IMR-90 (cell line): ENCODE results near the gene CMTM7. TPM values are rescaled to one million over a fixed set of nuclear protein-coding genes. Genes with fewer than 3 reads are reported as not detected.

Source experiments
- ATAC-seq: fragments of 200-7000 bp; cut with Tn5 transposase; 2 replicates; pipeline ENCODE4 v1.9.1; 2020; ENCODE audit warnings: low read depth, mild to moderate bottlenecking, moderate library complexity
- BruUV-seq: library from RNA; stranded (reverse); fragments of 400-500 nt; replicated peaks from 2 replicates; lab custom pipeline; 2021; lab: Mats Ljungman, UMichigan
- CTCF ChIA-PET: fragments of 300-600 bp; formaldehyde crosslinking; extraction: SDS; loops from one replicate; lab custom pipeline; 2021; ENCODE audit warnings: antibody characterized with exemption; lab: Yijun Ruan, JAX
- POLR2A ChIA-PET: fragments of 300-600 bp; sonication (Branson Sonifier 250); formaldehyde crosslinking; loops from one replicate; lab custom pipeline; 2022; ENCODE audit warnings: antibody characterized with exemption; ENCODE audit not compliant: unreplicated experiment; lab: Charles Lee
- DNase-seq: peaks from one replicate; pipeline ENCODE4 v3.0.0; 2013
- H2AFZ ChIP-seq: replicated peaks from 2 replicates; pipeline ENCODE3; 2013; ENCODE audit warnings: low read length, mild to moderate bottlenecking; ENCODE audit not compliant: poor library complexity
- H2AK5ac ChIP-seq: 2 replicates; pipeline ENCODE4 v1.6.1; 2013; ENCODE audit warnings: low read depth, low read length, inconsistent platforms
- H2AK9ac ChIP-seq: replicated peaks from 2 replicates; pipeline ENCODE3; 2013; ENCODE audit warnings: mild to moderate bottlenecking, low read depth, low read length, moderate library complexity; ENCODE audit not compliant: poor library complexity
- H2BK120ac ChIP-seq: 2 replicates; pipeline ENCODE4 v1.6.1; 2013; ENCODE audit warnings: low read depth, low read length, inconsistent platforms
- H2BK15ac ChIP-seq: 3 replicates; pipeline ENCODE4 v1.6.1; 2013; ENCODE audit warnings: low read depth, low read length, inconsistent platforms
- H2BK20ac ChIP-seq: 2 replicates; pipeline ENCODE4 v1.6.1; 2013; ENCODE audit warnings: low read depth, mild to moderate bottlenecking, inconsistent platforms, low read length, moderate library complexity
- H2BK5ac ChIP-seq: 2 replicates; pipeline ENCODE4 v1.6.1; 2013; ENCODE audit warnings: mild to moderate bottlenecking, low read depth, low read length, inconsistent platforms; ENCODE audit not compliant: poor library complexity, severe bottlenecking
- H3K14ac ChIP-seq: replicated peaks from 2 replicates; pipeline ENCODE4 v1.6.1; 2013; ENCODE audit warnings: low read depth, low read length, inconsistent platforms
- H3K18ac ChIP-seq: 2 replicates; pipeline ENCODE4 v1.6.1; 2013; ENCODE audit warnings: low read depth, low read length, control low read depth
- H3K23ac ChIP-seq: 2 replicates; pipeline ENCODE4 v1.6.1; 2013; ENCODE audit warnings: low read depth, low read length, inconsistent platforms
- H3K27ac ChIP-seq: 2 replicates; pipeline ENCODE4 v1.5.1; 2013; ENCODE audit warnings: mild to moderate bottlenecking, control low read depth, low read length; ENCODE audit not compliant: insufficient read depth
- H3K27me3 ChIP-seq: 2 replicates; pipeline ENCODE4 v1.6.1; 2013; ENCODE audit warnings: low read length; ENCODE audit not compliant: control insufficient read depth, insufficient read depth
- H3K36me3 ChIP-seq: 2 replicates; pipeline ENCODE4 v1.6.1; 2013; ENCODE audit warnings: low read length, mixed read lengths; ENCODE audit not compliant: control insufficient read depth, insufficient read depth
- H3K4ac ChIP-seq: 2 replicates; pipeline ENCODE4 v1.6.1; 2013; ENCODE audit warnings: low read depth, low read length, inconsistent platforms
- H3K4me1 ChIP-seq: 2 replicates; pipeline ENCODE4 v1.6.1; 2013; ENCODE audit warnings: low read length, mixed read lengths; ENCODE audit not compliant: control insufficient read depth, insufficient read depth
- H3K4me2 ChIP-seq: 2 replicates; pipeline ENCODE4 v1.6.1; 2013; ENCODE audit warnings: low read depth, mild to moderate bottlenecking, control low read depth, low read length, moderate library complexity
- H3K4me3 ChIP-seq: 2 replicates; pipeline ENCODE4 v1.5.1; 2013; ENCODE audit warnings: low read depth, mild to moderate bottlenecking, control low read depth, low read length, moderate library complexity; ENCODE audit not compliant: insufficient read depth
- H3K56ac ChIP-seq: 2 replicates; pipeline ENCODE4 v1.6.1; 2013; ENCODE audit warnings: low read length, inconsistent platforms; ENCODE audit not compliant: insufficient read depth; ENCODE audit errors: extremely low read depth
- H3K79me1 ChIP-seq, 2 experiments: 2 replicates each; pipeline ENCODE4 v1.6.1; 2013; ENCODE audit warnings: low read length in 2 of 2, inconsistent platforms in 1 of 2, low read depth in 1 of 2
- H3K9ac ChIP-seq: 2 replicates; pipeline ENCODE4 v1.6.1; 2013; ENCODE audit warnings: low read depth, low read length, control low read depth
- H3K9me1 ChIP-seq: 2 replicates; pipeline ENCODE4 v1.6.1; 2013; ENCODE audit warnings: low read length, inconsistent platforms; ENCODE audit not compliant: insufficient read depth
- H3K9me3 ChIP-seq: 2 replicates; pipeline ENCODE4 v1.6.1; 2013; ENCODE audit warnings: low read length; ENCODE audit not compliant: control insufficient read depth, insufficient read depth
- H4K20me1 ChIP-seq: 2 replicates; pipeline ENCODE4 v1.6.1; 2013; ENCODE audit warnings: low read length, inconsistent platforms; ENCODE audit not compliant: insufficient read depth
- H4K5ac ChIP-seq: 2 replicates; pipeline ENCODE4 v1.6.1; 2013; ENCODE audit warnings: mild to moderate bottlenecking, low read depth, low read length, control low read depth
- H4K8ac ChIP-seq, 2 experiments: 2 replicates each; pipeline ENCODE4 v1.6.1; 2013; ENCODE audit warnings: low read depth in 2 of 2, low read length in 2 of 2, control low read depth in 1 of 2, inconsistent platforms in 1 of 2
- H4K91ac ChIP-seq: 2 replicates; pipeline ENCODE4 v1.6.1; 2013; ENCODE audit warnings: low read depth, low read length, inconsistent platforms; ENCODE audit not compliant: insufficient read depth
- BHLHE40 ChIP-seq: fragments of 150-350 bp; IDR thresholded peaks from 2 replicates; pipeline ENCODE4 v1.6.1; 2016; ENCODE audit warnings: mild to moderate bottlenecking, low read depth, low read length
- CEBPB ChIP-seq: IDR thresholded peaks from 2 replicates; pipeline ENCODE4 v1.6.1; 2012; ENCODE audit warnings: low read depth, low read length, improper control_type of control experiment
- CHD1 ChIP-seq: IDR thresholded peaks from 2 replicates; pipeline ENCODE4 v1.6.1; 2012; ENCODE audit warnings: low read depth, low read length, improper control_type of control experiment
- ELK1 ChIP-seq: fragments of 150-350 bp; IDR thresholded peaks from 2 replicates; pipeline ENCODE4 v1.6.1; 2016; ENCODE audit warnings: low read depth, mild to moderate bottlenecking, low read length, moderate library complexity, borderline replicate concordance
- FOS ChIP-seq: fragments of 150-350 bp; IDR thresholded peaks from 2 replicates; pipeline ENCODE4 v1.6.1; 2016; ENCODE audit warnings: low read depth, low read length
- MAFK ChIP-seq: IDR thresholded peaks from 2 replicates; pipeline ENCODE4 v1.6.1; 2012; ENCODE audit warnings: low read depth, low read length, improper control_type of control experiment
- MAZ ChIP-seq: IDR thresholded peaks from 2 replicates; pipeline ENCODE4 v1.6.1; 2012; ENCODE audit warnings: low read depth, mild to moderate bottlenecking, low read length, improper control_type of control experiment, moderate library complexity, borderline replicate concordance
- MXI1 ChIP-seq: IDR thresholded peaks from 2 replicates; pipeline ENCODE4 v1.6.1; 2012; ENCODE audit warnings: low read depth, mild to moderate bottlenecking, low read length, moderate library complexity, borderline replicate concordance
- NFE2L2 ChIP-seq: fragments of 150-350 bp; IDR thresholded peaks from 2 replicates; pipeline ENCODE4 v1.6.1; 2016; ENCODE audit warnings: low read depth, mild to moderate bottlenecking, low read length
- POLR2A ChIP-seq: IDR thresholded peaks from 2 replicates; pipeline ENCODE4 v1.6.1; 2012; ENCODE audit warnings: mild to moderate bottlenecking, low read depth, low read length
- RAD21 ChIP-seq: IDR thresholded peaks from 2 replicates; pipeline ENCODE4 v1.6.1; 2012; ENCODE audit warnings: low read length, improper control_type of control experiment
- RCOR1 ChIP-seq: IDR thresholded peaks from 2 replicates; pipeline ENCODE4 v1.6.1; 2012; ENCODE audit warnings: mild to moderate bottlenecking, low read length, improper control_type of control experiment; ENCODE audit not compliant: insufficient replicate concordance
- RFX5 ChIP-seq: IDR thresholded peaks from 2 replicates; pipeline ENCODE4 v1.8.0; 2012; ENCODE audit warnings: low read depth, mild to moderate bottlenecking, low read length, moderate library complexity
- SMC3 ChIP-seq: fragments of 150-350 bp; IDR thresholded peaks from 2 replicates; pipeline ENCODE4 v1.6.1; 2016; ENCODE audit warnings: low read depth, mild to moderate bottlenecking, antibody characterized with exemption, low read length, moderate library complexity
- USF2 ChIP-seq: fragments of 150-350 bp; IDR thresholded peaks from 2 replicates; pipeline ENCODE4 v1.6.1; 2017; ENCODE audit warnings: mild to moderate bottlenecking, antibody characterized with exemption, low read length, low read depth
- WGBS, 2 experiments: methylation state at CpG; one replicate each; pipeline versions ENCODE4 v1.1.5 to v1.1.7; 2013; ENCODE audit warnings: missing lambda C conversion rate in 2 of 2; ENCODE audit not compliant: insufficient read length in 1 of 2; ENCODE audit errors: extremely low coverage in 2 of 2; 5-methylcytosine and 5-hydroxymethylcytosine counted together
- dilution Hi-C: fragments of 300-500 bp; cut with HindIII; formaldehyde crosslinking; loops from one replicate; pipeline ENCODE4 v1.14.3; 2018; ENCODE audit warnings: low sequenced_read_pairs; ENCODE audit not compliant: unreplicated experiment
- in situ Hi-C: fragments of 300-500 bp; cut with MboI; formaldehyde crosslinking; loops from 3 replicates; pipeline ENCODE4 v1.14.3; 2019; ENCODE audit warnings: low sequenced_read_pairs, inconsistent platforms, mixed read lengths
- intact Hi-C: fragments of 100-400 bp; cut with micrococcal nuclease; formaldehyde crosslinking; loops from 2 replicates; pipeline ENCODE4 v1.10.0; 2022
- polyA plus RNA-seq, 3 experiments: library from polyadenylated mRNA; depleted of rRNA; stranded (reverse); fragments of >200 nt; gene quantifications; 2 replicates each; pipeline ENCODE4 v1.2.3, GENCODE V29; 2012; ENCODE audit warnings: low replicate concordance in 1 of 3
- total RNA-seq: library from RNA; depleted of rRNA; stranded (reverse); fragments of >200 nt; gene quantifications from 2 replicates; pipeline ENCODE4 v1.2.3, GENCODE V29; 2012

The CMTM7 gene
- total and polyA plus RNA-seq, 2 of the 4 experiments (the other 2 are of a cell fraction) = 3.4 to 31.4 TPM

GRCh38 chr3:32435911-32436815 is 44.5 kb downstream of the CMTM7 start:
- Histone ChIP-seq H3K79me1 (peaks cover under 1 to 27% of the 10 kb centered on the region in 2 experiments), H3K9me1 (peaks cover 9% of the 10 kb centered on the region; the same call in 1 of the 2 replicates), H3K4me2 (no peak overlapping the region), H3K4me1 (peaks cover 5% of the 10 kb centered on the region; the same call in 1 of the 2 replicates), H2BK120ac (no peak overlapping the region), H2BK15ac (no peak overlapping the region), H4K91ac (no peak overlapping the region), H3K56ac (no peak overlapping the region), H3K18ac (no peak overlapping the region), H3K9me3 (no peaks in the 10 kb centered on the region), H2AFZ (no peak overlapping the region), H3K4ac (no peak overlapping the region), H2AK5ac (no peak overlapping the region), H4K20me1 (peaks cover 8% of the 10 kb centered on the region), H3K9ac (no peak overlapping the region), H3K23ac (no peak overlapping the region), H2BK20ac (no peak overlapping the region), H3K4me3 (no peak overlapping the region), H2AK9ac (peak overlapping the region; percentile 11), H3K27ac (no peak overlapping the region), H4K5ac (no peak overlapping the region), H3K14ac (no peak overlapping the region), H3K36me3 (no peaks in the 10 kb centered on the region), H3K27me3 (no peaks in the 10 kb centered on the region), H2BK5ac (no peak overlapping the region), H4K8ac (no peak overlapping the region)
- dilution Hi-C loops (no loop called here), intact Hi-C loops (no loop called here), in situ Hi-C loops (no loop called here)
- no CpG with 5 or more reads among the region's 4 CpGs for WGBS, 2 experiments
- DNase-seq (no peak), ATAC-seq (no peak)
- no TSS peak for BruUV-seq
- ChIA-PET CTCF (no interaction called here), POLR2A (no interaction called here)
- TF ChIP-seq CHD1 (no peak), BHLHE40 (no peak), MAZ (no peak), FOS (no peak), SMC3 (no peak), MAFK (no peak), USF2 (no peak), RAD21 (no peak), MXI1 (no peak), POLR2A (no peak), RCOR1 (no peak), CEBPB (no peak), NFE2L2 (no peak), ELK1 (no peak), RFX5 (no peak)
